Breast epithelium (tissue), 3 donors: ENCODE measurements around the gene DDX49.

ENCODE experiments used
- CTCF ChIP-seq, 3 donors: fragments of 450-650 bp; IDR thresholded peaks; one replicate each; pipeline ENCODE4 v1.5.1; 2016 to 2017; ENCODE audit warnings: antibody characterized with exemption in 3 of 3, mild to moderate bottlenecking in 3 of 3, moderate library complexity in 3 of 3
- POLR2A ChIP-seq: fragments of 450-650 bp; IDR thresholded peaks from one replicate; pipeline ENCODE4 v1.6.1; 2016; ENCODE audit warnings: antibody characterized with exemption, mild to moderate bottlenecking, moderate library complexity
- POLR2AphosphoS5 ChIP-seq, 3 donors: sonication (generic); formaldehyde crosslinking; IDR thresholded peaks; one replicate each; pipeline ENCODE4 v1.6.1; 2017; ENCODE audit warnings: antibody characterized with exemption in 3 of 3

DNA sequence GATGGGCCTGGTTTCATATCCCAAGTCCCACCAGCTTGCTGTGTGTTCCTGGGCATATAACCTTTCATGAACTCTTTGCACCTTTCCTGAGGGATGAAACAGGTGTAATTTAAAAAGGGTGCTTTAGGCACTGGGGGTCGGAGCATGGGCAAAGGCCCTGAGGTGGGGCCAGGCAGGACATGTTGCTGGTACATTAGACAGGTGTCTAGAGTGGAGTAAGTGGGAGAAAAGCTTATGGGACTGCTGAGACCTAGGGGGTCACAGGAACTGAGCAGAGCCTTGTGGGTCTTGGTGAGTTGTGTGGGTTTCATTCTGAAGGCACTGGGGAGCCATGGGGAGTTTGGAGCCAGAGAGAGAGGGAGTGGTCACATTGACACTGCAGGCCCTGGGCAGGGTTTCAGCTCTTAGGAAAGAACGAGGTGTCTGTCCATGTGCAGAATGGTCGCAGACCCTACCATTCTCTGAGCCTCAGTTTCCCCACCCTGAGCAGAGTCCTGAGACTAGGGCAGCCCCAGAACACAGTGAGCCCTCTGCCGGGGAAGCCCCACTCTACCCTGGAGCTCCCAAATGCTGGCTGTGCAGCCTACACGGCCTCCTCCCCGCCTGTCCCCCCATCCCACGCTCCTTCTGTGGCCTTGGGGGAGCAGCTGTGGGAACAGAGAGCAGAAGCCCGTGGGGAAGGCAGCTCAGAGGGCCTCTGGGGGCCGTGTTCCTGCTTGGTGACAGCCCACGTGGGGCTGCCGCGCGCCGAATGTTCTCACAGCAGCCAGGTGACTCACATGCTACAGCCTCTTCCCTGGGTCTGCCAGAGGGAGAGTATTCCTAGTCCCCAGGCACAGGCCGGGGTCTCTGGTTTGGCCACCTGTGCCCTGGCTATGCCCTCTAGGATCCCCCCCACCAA, 28.8 kb downstream of the DDX49 start:
- no peak for TF ChIP-seq POLR2A
- TF ChIP-seq CTCF (IDR thresholded peaks at IDR 0.05): no peak
- TF ChIP-seq POLR2AphosphoS5 (IDR thresholded peaks at IDR 0.05): no peak
